Right atrium auricular region (tissue), 2 donors: ENCODE measurements around the gene PRSS1. TPM values are rescaled to one million over a fixed set of nuclear protein-coding genes. Genes with fewer than 3 reads are reported as not detected.

Experiments
- DNase-seq: peaks from one replicate; pipeline ENCODE4 v3.0.0-alpha.2; 2019; ENCODE audit warnings: low spot score
- H3K27ac ChIP-seq, 2 donors: fragments of 200-600 bp; sonication (generic); 1 replicate in 1 of 2; 2 replicates in 1 of 2; pipeline ENCODE4 v1.5.1; 2016 to 2019
- H3K27me3 ChIP-seq, 2 donors: fragments of 200-600 bp; sonication (generic); one replicate each; pipeline versions ENCODE4 v1.5.1 to v1.6.0; 2017 to 2019
- H3K36me3 ChIP-seq: fragments of 200-600 bp; sonication (generic); one replicate; pipeline ENCODE4 v1.5.1; 2016
- H3K4me1 ChIP-seq, 2 donors: fragments of 200-600 bp; sonication (generic); one replicate each; pipeline versions ENCODE4 v1.5.1 to v1.6.0; 2017 to 2019
- H3K4me3 ChIP-seq, 2 donors: fragments of 200-600 bp; sonication (generic); 1 replicate in 1 of 2; 2 replicates in 1 of 2; pipeline ENCODE4 v1.5.1; 2017 to 2019; ENCODE audit warnings: mild to moderate bottlenecking in 1 of 2, moderate library complexity in 1 of 2
- H3K9me3 ChIP-seq, 2 donors: fragments of 200-600 bp; sonication (generic); one replicate each; pipeline ENCODE4 v1.5.1; 2019
- CTCF ChIP-seq, 2 donors: fragments of 200-600 bp; sonication (generic); IDR thresholded peaks; one replicate each; pipeline ENCODE4 v1.5.1; 2019; ENCODE audit warnings: antibody characterized with exemption in 2 of 2
- total RNA-seq, 2 donors: library from RNA; depleted of rRNA; stranded (reverse); fragments of >200 nt; gene quantifications; one replicate each; pipeline ENCODE4 v1.1.0, GENCODE V29; 2016

PRSS1 gene
- total RNA-seq, 2 donors from 2014 or later, result not detected

GRCh38 chr7:142795339-142795863 lies 46.1 kb downstream of the PRSS1 start:
- Histone ChIP-seq H3K27me3 (peaks cover 10 to 14% of the 10 kb centered on the region in 2 donors), H3K36me3 (no peaks in the 10 kb centered on the region), H3K27ac (no peak overlapping the region), H3K4me3 (no peak overlapping the region), H3K9me3 (no peaks in the 10 kb centered on the region), H3K4me1 (peaks cover 0 to 18% of the 10 kb centered on the region in 2 donors)
- DNase-seq, result peak; percentile 44
- no peak for TF ChIP-seq CTCF (IDR thresholded peaks at IDR 0.05)

GRCh38 chr7:142796001-142796500 lies 46.8 kb downstream of the PRSS1 start:
- peaks cover 0 to 18% of the 10 kb centered on the region in 2 donors for H3K4me1 ChIP-seq

GRCh38 chr7:142796501-142797390 lies 47.5 kb downstream of the PRSS1 start:
- Histone ChIP-seq H3K27me3 (peaks cover 10 to 14% of the 10 kb centered on the region in 2 donors), H3K27ac (no peak overlapping the region), H3K9me3 (no peaks in the 10 kb centered on the region), H3K4me3 (peak overlapping the region; percentile 2 to 41), H3K36me3 (no peaks in the 10 kb centered on the region), H3K4me1 (peaks cover 0 to 18% of the 10 kb centered on the region in 2 donors)
- peak; percentile 55 for DNase-seq
- no peak for TF ChIP-seq CTCF (IDR thresholded peaks at IDR 0.05)

More at GRCh38 chr7:142796001-142796500, 46.8 kb downstream of the PRSS1 start:
- Histone ChIP-seq H3K36me3 (no peaks in the 10 kb centered on the region), H3K27ac (no peak overlapping the region), H3K4me3 (no peak overlapping the region), H3K27me3 (peaks cover 10 to 14% of the 10 kb centered on the region in 2 donors), H3K9me3 (no peaks in the 10 kb centered on the region)
- TF ChIP-seq CTCF (IDR thresholded peaks at IDR 0.05), result no peak
- peak; percentile 18 for DNase-seq

- Histone ChIP-seq H3K4me3 (peak overlapping the region; percentile 2 to 41), H3K4me1 (peaks cover 0 to 18% of the 10 kb centered on the region in 2 donors), H3K27me3 (peaks cover 10 to 14% of the 10 kb centered on the region in 2 donors), H3K36me3 (no peaks in the 10 kb centered on the region), H3K9me3 (no peaks in the 10 kb centered on the region), H3K27ac (no peak overlapping the region)
- no peak for TF ChIP-seq CTCF (IDR thresholded peaks at IDR 0.05)
- peak; percentile 56 for DNase-seq
Observed at GRCh38 chr7:142797391-142798377, 48.4 kb downstream of the PRSS1 start.
